ENCODE measurements around the gene PTPRN2. TPM values are rescaled to one million over a fixed set of nuclear protein-coding genes. Genes with fewer than 3 reads are reported as not detected.

PTPRN2 gene
- total RNA-seq, 1 experiment from 2014 or later: not detected

- intact Hi-C loops (cut with micrococcal nuclease; ENCODE audit: unreplicated experiment): no loop called here
- Histone ChIP-seq H3K4me3 (no peak overlapping the region), H4K20me1 (ENCODE audit: insufficient read depth) (no peaks in the 10 kb centered on the region), H3K79me2 (ENCODE audit: low read depth) (no peaks in the 10 kb centered on the region), H3K27me3 (ENCODE audit: insufficient read depth, low read depth) (peaks cover 83% of the 10 kb centered on the region), H3K9me3 (ENCODE audit: insufficient read depth, low read depth) (no peaks in the 10 kb centered on the region), H3K36me3 (ENCODE audit: low read depth) (no peaks in the 10 kb centered on the region), H3F3A (ENCODE audit: insufficient read depth, low read depth) (no peaks in the 10 kb centered on the region), H3K9me2 (ENCODE audit: insufficient read depth) (no peaks in the 10 kb centered on the region), H3K4me2 (no peak overlapping the region), H2AFZ (no peak overlapping the region), H3K4me1 (replicated peaks; ENCODE audit: insufficient read depth) (no peaks in the 10 kb centered on the region), H3K27ac (no peak overlapping the region)
- ChIA-PET CTCF (no interaction called here), POLR2A (ENCODE audit: unreplicated experiment) (no interaction called here)
- no TSS peak for BruUV-seq (replicated peaks)
- no peak for DNase-seq
- TF ChIP-seq CTCF (conservative IDR thresholded peaks at IDR 0.05) (no peak), EZH2 (IDR thresholded peaks at IDR 0.05; ENCODE audit: low read depth) (no peak)
These were observed 205.0 kb downstream of the PTPRN2 start for GRCh38 chr7:158382363-158383254.

GRCh38 chr7:158381956-158382355, 205.7 kb downstream of the PTPRN2 start:
- H3K79me2 ChIP-seq (ENCODE audit: low read depth): no peaks in the 10 kb centered on the region
- ChIA-PET CTCF (no interaction called here), POLR2A (ENCODE audit: unreplicated experiment) (no interaction called here)
- H4K20me1 ChIP-seq (ENCODE audit: insufficient read depth): no peaks in the 10 kb centered on the region
- H3K27me3 ChIP-seq (ENCODE audit: insufficient read depth, low read depth): peaks cover 82% of the 10 kb centered on the region
- H3K36me3 ChIP-seq (ENCODE audit: low read depth): no peaks in the 10 kb centered on the region
- no peaks in the 10 kb centered on the region for H3K4me1 ChIP-seq (replicated peaks; ENCODE audit: insufficient read depth)
- H3K4me2 ChIP-seq: no peak overlapping the region
- H2AFZ ChIP-seq: no peak overlapping the region
- H3K9me3 ChIP-seq (ENCODE audit: insufficient read depth, low read depth): no peaks in the 10 kb centered on the region
- no peaks in the 10 kb centered on the region for H3F3A ChIP-seq (ENCODE audit: insufficient read depth, low read depth)
- intact Hi-C loops (cut with micrococcal nuclease; ENCODE audit: unreplicated experiment): no loop called here
- no TSS peak for BruUV-seq (replicated peaks)
- no peaks in the 10 kb centered on the region for H3K9me2 ChIP-seq (ENCODE audit: insufficient read depth)
- no peak for DNase-seq
- H3K4me3 ChIP-seq: no peak overlapping the region
- H3K27ac ChIP-seq: no peak overlapping the region
- TF ChIP-seq CTCF (conservative IDR thresholded peaks at IDR 0.05): no peak
- TF ChIP-seq EZH2 (IDR thresholded peaks at IDR 0.05; ENCODE audit: low read depth): no peak

- no peak for TF ChIP-seq EZH2 (IDR thresholded peaks at IDR 0.05; ENCODE audit: low read depth)
- no peak for TF ChIP-seq CTCF (conservative IDR thresholded peaks at IDR 0.05)
- intact Hi-C loops (cut with micrococcal nuclease; ENCODE audit: unreplicated experiment): no loop called here
- no peak for DNase-seq
- Histone ChIP-seq H4K20me1 (ENCODE audit: insufficient read depth) (no peaks in the 10 kb centered on the region), H3K27me3 (ENCODE audit: insufficient read depth, low read depth) (peaks cover 78% of the 10 kb centered on the region), H3K27ac (no peak overlapping the region), H3K9me3 (ENCODE audit: insufficient read depth, low read depth) (no peaks in the 10 kb centered on the region), H2AFZ (no peak overlapping the region), H3K4me2 (no peak overlapping the region), H3K4me3 (no peak overlapping the region), H3F3A (ENCODE audit: insufficient read depth, low read depth) (no peaks in the 10 kb centered on the region), H3K9me2 (ENCODE audit: insufficient read depth) (no peaks in the 10 kb centered on the region), H3K4me1 (replicated peaks; ENCODE audit: insufficient read depth) (no peaks in the 10 kb centered on the region), H3K79me2 (ENCODE audit: low read depth) (no peaks in the 10 kb centered on the region), H3K36me3 (ENCODE audit: low read depth) (no peaks in the 10 kb centered on the region)
- CTCF ChIA-PET: no interaction called here
- no TSS peak for BruUV-seq (replicated peaks)
- POLR2A ChIA-PET (ENCODE audit: unreplicated experiment): no interaction called here
These were observed 208.6 kb downstream of the PTPRN2 start for GRCh38 chr7:158378978-158379377.

Data from PC-9 (cell line).